Breast epithelium (tissue), 3 donors: Measurements from ENCODE around the gene CBLN3.

Source experiments
- CTCF ChIP-seq, 3 donors: fragments of 450-650 bp; IDR thresholded peaks; one replicate each; pipeline ENCODE4 v1.5.1; 2016 to 2017; ENCODE audit warnings: antibody characterized with exemption in 3 of 3, mild to moderate bottlenecking in 3 of 3, moderate library complexity in 3 of 3
- POLR2A ChIP-seq: fragments of 450-650 bp; IDR thresholded peaks from one replicate; pipeline ENCODE4 v1.6.1; 2016; ENCODE audit warnings: antibody characterized with exemption, mild to moderate bottlenecking, moderate library complexity
- POLR2AphosphoS5 ChIP-seq, 3 donors: sonication (generic); formaldehyde crosslinking; IDR thresholded peaks; one replicate each; pipeline ENCODE4 v1.6.1; 2017; ENCODE audit warnings: antibody characterized with exemption in 3 of 3

GRCh38 chr14:24422694-24423601 is 6.5 kb downstream of the CBLN3 start:
- TF ChIP-seq POLR2A, result no peak
- no peak for TF ChIP-seq CTCF (IDR thresholded peaks at IDR 0.05)
- TF ChIP-seq POLR2AphosphoS5 (IDR thresholded peaks at IDR 0.05), result no peak
